Measurements from ENCODE around the gene ASB1. TPM values are rescaled to one million over a fixed set of nuclear protein-coding genes. Genes with fewer than 3 reads are reported as not detected.
A peak's percentile ranks its signal among the peaks of the same experiment; 100 is the strongest.

The ASB1 gene
- total RNA-seq, 2 experiments from 2014 or later: 14.3 to 19.6 TPM

DNA sequence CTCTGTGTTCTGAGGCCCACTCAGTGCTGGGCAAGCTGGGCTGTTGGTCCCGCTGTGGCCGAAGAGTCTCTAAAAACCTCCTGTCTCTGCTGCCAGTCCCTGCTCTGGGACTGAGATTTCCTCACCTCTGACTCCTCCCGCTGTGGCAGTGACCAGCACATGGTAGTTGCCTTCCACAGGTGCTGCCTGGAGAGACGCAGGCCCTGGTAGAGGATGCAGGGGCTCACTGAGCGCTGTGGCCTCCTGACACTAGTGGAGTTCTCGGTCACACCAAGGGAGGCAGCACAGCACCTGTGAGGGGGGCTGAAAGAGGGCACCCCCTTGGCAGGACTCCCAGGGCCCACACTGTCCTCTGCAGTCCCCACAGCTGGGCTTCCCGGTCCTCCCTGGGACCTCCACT lies 3.8 kb upstream of the ASB1 start:
- Histone ChIP-seq H3K36me3 (ENCODE audit: insufficient read depth, low read length) (no peaks in the 10 kb centered on the region), H3K27me3 (ENCODE audit: control insufficient read depth in 1 of 2, insufficient read depth in 2 of 2, low read length in 2 of 2) (no peaks in the 10 kb centered on the region), H3K27ac (ENCODE audit: low read depth in 1 of 2, low read length in 2 of 2) (no peak overlapping the region), H3K4me1 (ENCODE audit: insufficient read depth, low read length) (peaks cover 18% of the 10 kb centered on the region), H3K4me3 (ENCODE audit: low read length) (no peak overlapping the region), H3K9me3 (ENCODE audit: control insufficient read depth in 1 of 2, insufficient read depth in 1 of 2, low read length in 2 of 2) (no peaks in the 10 kb centered on the region)
- H3K4me3 Mint-ChIP-seq: no peak overlapping the region
- H3K27me3 Mint-ChIP-seq: no peaks in the 10 kb centered on the region
- TF ChIP-seq, protein P1, sequence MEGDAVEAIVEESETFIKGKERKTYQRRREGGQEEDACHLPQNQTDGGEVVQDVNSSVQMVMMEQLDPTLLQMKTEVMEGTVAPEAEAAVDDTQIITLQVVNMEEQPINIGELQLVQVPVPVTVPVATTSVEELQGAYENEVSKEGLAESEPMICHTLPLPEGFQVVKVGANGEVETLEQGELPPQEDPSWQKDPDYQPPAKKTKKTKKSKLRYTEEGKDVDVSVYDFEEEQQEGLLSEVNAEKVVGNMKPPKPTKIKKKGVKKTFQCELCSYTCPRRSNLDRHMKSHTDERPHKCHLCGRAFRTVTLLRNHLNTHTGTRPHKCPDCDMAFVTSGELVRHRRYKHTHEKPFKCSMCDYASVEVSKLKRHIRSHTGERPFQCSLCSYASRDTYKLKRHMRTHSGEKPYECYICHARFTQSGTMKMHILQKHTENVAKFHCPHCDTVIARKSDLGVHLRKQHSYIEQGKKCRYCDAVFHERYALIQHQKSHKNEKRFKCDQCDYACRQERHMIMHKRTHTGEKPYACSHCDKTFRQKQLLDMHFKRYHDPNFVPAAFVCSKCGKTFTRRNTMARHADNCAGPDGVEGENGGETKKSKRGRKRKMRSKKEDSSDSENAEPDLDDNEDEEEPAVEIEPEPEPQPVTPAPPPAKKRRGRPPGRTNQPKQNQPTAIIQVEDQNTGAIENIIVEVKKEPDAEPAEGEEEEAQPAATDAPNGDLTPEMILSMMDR (IDR thresholded peaks at IDR 0.05): no peak
- no peak overlapping the region for H3K27ac Mint-ChIP-seq
- intact Hi-C loops (cut with DNase I, micrococcal nuclease): loop anchor here in 1 of 2 experiments (10.0 kb wide), 2 partner anchors 218 to 1712 kb away; partner anchors contain the start of genes COPS9 and ILKAP
- no peak for DNase-seq
- no peaks in the 10 kb centered on the region for H3K9me3 Mint-ChIP-seq
- H3K4me1 Mint-ChIP-seq (ENCODE audit: low read depth): peaks cover 20% of the 10 kb centered on the region
- peaks cover 6% of the 10 kb centered on the region for H3K36me3 Mint-ChIP-seq (ENCODE audit: low read depth)
- no peak for ATAC-seq (ENCODE audit: poor library complexity)
- POLR2A ChIA-PET: no interaction called here
- CTCF ChIA-PET: no interaction called here

DNA sequence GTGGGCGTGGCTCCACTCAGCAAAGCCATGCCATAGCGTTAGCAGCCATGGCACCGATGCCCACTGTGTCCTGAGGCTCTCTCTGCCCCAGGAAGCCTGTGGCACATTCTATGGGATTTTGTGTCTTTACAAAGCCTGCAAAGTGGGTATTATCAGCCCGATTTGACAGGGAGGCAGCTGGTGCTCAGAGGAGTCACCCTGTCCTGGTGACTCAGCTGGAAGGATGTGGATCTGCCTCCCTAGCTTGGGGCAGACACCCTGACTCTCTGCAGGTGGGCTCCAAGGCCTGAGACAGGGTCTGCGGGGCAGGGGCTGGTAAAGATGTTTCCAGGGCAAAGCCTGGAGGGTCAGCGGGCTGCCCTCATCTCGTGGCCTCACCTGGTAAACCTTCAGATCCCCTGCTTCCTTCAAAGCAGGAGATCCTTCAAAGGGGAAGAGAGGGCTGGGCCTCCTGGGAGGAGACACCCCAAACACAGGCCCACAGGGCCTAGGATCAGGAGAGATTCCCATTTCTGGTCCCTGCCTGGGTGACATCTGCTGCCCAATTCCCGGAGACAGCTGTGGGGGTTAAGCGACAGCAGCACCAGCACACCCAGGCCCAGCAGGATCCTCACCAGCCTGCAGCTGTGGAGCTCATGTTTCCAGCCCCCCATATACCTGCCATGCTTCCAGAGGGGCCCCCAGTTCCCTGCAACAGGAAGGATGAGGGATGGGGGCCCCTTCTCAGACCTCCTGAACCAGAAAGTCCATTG lies 3.0 kb upstream of the ASB1 start:
- Histone ChIP-seq H3K4me3 (ENCODE audit: low read length) (no peak overlapping the region), H3K36me3 (ENCODE audit: insufficient read depth, low read length) (no peaks in the 10 kb centered on the region), H3K4me1 (ENCODE audit: insufficient read depth, low read length) (peaks cover 26% of the 10 kb centered on the region), H3K27me3 (ENCODE audit: control insufficient read depth in 1 of 2, insufficient read depth in 2 of 2, low read length in 2 of 2) (no peaks in the 10 kb centered on the region), H3K27ac (ENCODE audit: low read depth in 1 of 2, low read length in 2 of 2) (no peak overlapping the region), H3K9me3 (ENCODE audit: control insufficient read depth in 1 of 2, insufficient read depth in 1 of 2, low read length in 2 of 2) (no peaks in the 10 kb centered on the region)
- DNase-seq (no peak), ATAC-seq (ENCODE audit: poor library complexity) (no peak)
- Mint-ChIP-seq H3K4me3 (peak overlapping the region; percentile 84), H3K4me1 (ENCODE audit: low read depth) (peaks cover 28% of the 10 kb centered on the region), H3K36me3 (ENCODE audit: low read depth) (peaks cover 10% of the 10 kb centered on the region), H3K27ac (peak overlapping the region; percentile 67), H3K9me3 (no peaks in the 10 kb centered on the region), H3K27me3 (no peaks in the 10 kb centered on the region)
- TF ChIP-seq, protein P1 (IDR thresholded peaks at IDR 0.05): no peak
- intact Hi-C loops (cut with DNase I, micrococcal nuclease): loop anchor here in 1 of 2 experiments (2.0 to 10.0 kb wide), 3 partner anchors 101 to 1711 kb away; partner anchors contain the start of genes COPS9 and ILKAP
- ChIA-PET POLR2A (no interaction called here), CTCF (interaction anchor here (0.6 kb wide), 1 partner anchor 14 kb away, joined by 4 read pairs; no protein-coding TSS in a partner anchor)

DNA sequence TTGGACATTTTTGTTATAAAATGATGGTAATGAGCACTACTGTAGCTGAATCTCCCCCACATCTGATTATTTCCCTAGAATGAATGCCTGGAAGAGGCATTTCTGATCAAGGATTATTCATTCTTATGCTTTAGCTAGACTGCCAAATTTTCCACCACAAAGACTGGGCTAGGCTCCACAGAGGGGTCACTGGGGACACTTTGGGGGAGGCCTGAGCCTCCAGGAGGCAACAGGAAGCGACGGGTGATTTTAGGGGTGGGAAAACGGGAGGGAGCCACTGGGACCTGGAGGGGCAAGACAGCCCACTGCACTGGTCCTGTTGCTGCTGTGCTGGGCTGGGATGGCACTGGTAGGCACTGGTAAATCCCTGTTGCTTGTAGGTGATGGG lies 2.4 kb upstream of the ASB1 start:
- peaks cover 34% of the 10 kb centered on the region for H3K4me1 Mint-ChIP-seq (ENCODE audit: low read depth)
- Histone ChIP-seq H3K36me3 (ENCODE audit: insufficient read depth, low read length) (no peaks in the 10 kb centered on the region), H3K27me3 (ENCODE audit: control insufficient read depth in 1 of 2, insufficient read depth in 2 of 2, low read length in 2 of 2) (no peaks in the 10 kb centered on the region), H3K27ac (ENCODE audit: low read depth in 1 of 2, low read length in 2 of 2) (no peak overlapping the region), H3K4me1 (ENCODE audit: insufficient read depth, low read length) (peaks cover 30% of the 10 kb centered on the region), H3K9me3 (ENCODE audit: control insufficient read depth in 1 of 2, insufficient read depth in 1 of 2, low read length in 2 of 2) (no peaks in the 10 kb centered on the region), H3K4me3 (ENCODE audit: low read length) (no peak overlapping the region)
- ATAC-seq (ENCODE audit: poor library complexity): no peak
- peak overlapping the region; percentile 67 for H3K27ac Mint-ChIP-seq
- H3K4me3 Mint-ChIP-seq: peak overlapping the region; percentile 84
- peaks cover 15% of the 10 kb centered on the region for H3K36me3 Mint-ChIP-seq (ENCODE audit: low read depth)
- no peaks in the 10 kb centered on the region for H3K27me3 Mint-ChIP-seq
- DNase-seq: no peak
- POLR2A ChIA-PET: no interaction called here
- intact Hi-C loops (cut with DNase I, micrococcal nuclease): loop anchor here in 1 of 2 experiments (2.0 to 10.0 kb wide), 3 partner anchors 102 to 1710 kb away; partner anchors contain the start of genes COPS9 and ILKAP
- H3K9me3 Mint-ChIP-seq: no peaks in the 10 kb centered on the region
- TF ChIP-seq, protein P1 (IDR thresholded peaks at IDR 0.05): no peak
- CTCF ChIA-PET: interaction anchor here (0.6 kb wide), 1 partner anchor 13 kb away, joined by 4 read pairs; no protein-coding TSS in a partner anchor

Measured in CD4-positive, alpha-beta T cell (primary cell).